CD8-positive, alpha-beta memory T cell (primary cell): ENCODE data around the gene LOXHD1. TPM values are rescaled to one million over a fixed set of nuclear protein-coding genes. Genes with fewer than 3 reads are reported as not detected.

Source experiments
- CTCF ChIA-PET: fragments of 350-600 bp; sonication (Branson Sonifier 250); formaldehyde crosslinking; loops from one replicate; lab custom pipeline; 2021; ENCODE audit warnings: antibody characterized with exemption; lab: Charles Lee
- POLR2A ChIA-PET: fragments of 350-600 bp; sonication (Branson Sonifier 250); formaldehyde crosslinking; loops from one replicate; lab custom pipeline; 2021; ENCODE audit warnings: antibody characterized with exemption; lab: Charles Lee
- DNase-seq, 5 donors: peaks; one replicate each; pipeline versions ENCODE4 v3.0.0 to v3.0.0-alpha.2; 2020 to 2022; ENCODE audit warnings: mixed read lengths in 1 of 5
- H3K27ac ChIP-seq: one replicate; pipeline ENCODE4 v1.7.0; 2013; ENCODE audit warnings: low read depth, mild to moderate bottlenecking, low read length, moderate library complexity
- H3K27me3 ChIP-seq: 2 replicates; pipeline ENCODE4 v1.7.0; 2013; ENCODE audit warnings: low read length, mild to moderate bottlenecking; ENCODE audit not compliant: insufficient read depth, poor library complexity, severe bottlenecking
- H3K36me3 ChIP-seq: 2 replicates; pipeline ENCODE4 v1.7.0; 2013; ENCODE audit warnings: mild to moderate bottlenecking, low read length, moderate library complexity; ENCODE audit not compliant: insufficient read depth
- H3K4me1 ChIP-seq: 2 replicates; pipeline ENCODE4 v1.7.0; 2013; ENCODE audit warnings: mild to moderate bottlenecking, low read length, moderate library complexity; ENCODE audit not compliant: insufficient read depth
- H3K4me3 ChIP-seq: 2 replicates; pipeline ENCODE4 v1.7.0; 2013; ENCODE audit warnings: mild to moderate bottlenecking, low read length
- H3K9me3 ChIP-seq: 2 replicates; pipeline ENCODE4 v1.7.0; 2013; ENCODE audit warnings: mild to moderate bottlenecking, low read length
- H3K27ac Mint-ChIP-seq, 8 donors: one replicate each; pipeline ENCODE4 v1.8.0; 2020 to 2021; ENCODE audit warnings: mixed read lengths in 8 of 8, mild to moderate bottlenecking in 6 of 8, inconsistent platforms in 3 of 8, moderate library complexity in 3 of 8
- H3K27me3 Mint-ChIP-seq, 2 donors: one replicate each; pipeline ENCODE4 v1.8.0; 2020 to 2021; ENCODE audit warnings: mixed read lengths in 2 of 2, mild to moderate bottlenecking in 1 of 2, moderate library complexity in 1 of 2
- H3K36me3 Mint-ChIP-seq, 3 donors: one replicate each; pipeline ENCODE4 v1.8.0; 2020 to 2021; ENCODE audit warnings: mixed read lengths in 3 of 3, inconsistent platforms in 1 of 3, mild to moderate bottlenecking in 1 of 3
- H3K4me1 Mint-ChIP-seq, 3 donors: one replicate each; pipeline ENCODE4 v1.8.0; 2020 to 2021; ENCODE audit warnings: mixed read lengths in 3 of 3, inconsistent platforms in 1 of 3, mild to moderate bottlenecking in 1 of 3
- H3K4me3 Mint-ChIP-seq, 7 donors: one replicate each; pipeline ENCODE4 v1.8.0; 2020 to 2021; ENCODE audit warnings: mixed read lengths in 7 of 7, mild to moderate bottlenecking in 6 of 7, moderate library complexity in 4 of 7, inconsistent platforms in 2 of 7
- H3K9me3 Mint-ChIP-seq, 5 donors: one replicate each; pipeline ENCODE4 v1.8.0; 2020 to 2022; ENCODE audit warnings: mixed read lengths in 5 of 5, mild to moderate bottlenecking in 3 of 5, moderate library complexity in 2 of 5, inconsistent platforms in 1 of 5
- polyA plus RNA-seq: library from polyadenylated mRNA; unstranded; fragments of 300-500 nt; fragmentation: Illumina TruSeq; gene quantifications from one replicate; pipeline ENCODE4 v1.2.3, GENCODE V29; 2021
- total RNA-seq, 2 experiments: library from RNA; stranded (reverse); gene quantifications; one replicate each; pipeline ENCODE4 v1.2.3, GENCODE V29; 2021

Gene LOXHD1
- total and polyA plus RNA-seq, 3 experiments from 2014 or later = not detected

DNA sequence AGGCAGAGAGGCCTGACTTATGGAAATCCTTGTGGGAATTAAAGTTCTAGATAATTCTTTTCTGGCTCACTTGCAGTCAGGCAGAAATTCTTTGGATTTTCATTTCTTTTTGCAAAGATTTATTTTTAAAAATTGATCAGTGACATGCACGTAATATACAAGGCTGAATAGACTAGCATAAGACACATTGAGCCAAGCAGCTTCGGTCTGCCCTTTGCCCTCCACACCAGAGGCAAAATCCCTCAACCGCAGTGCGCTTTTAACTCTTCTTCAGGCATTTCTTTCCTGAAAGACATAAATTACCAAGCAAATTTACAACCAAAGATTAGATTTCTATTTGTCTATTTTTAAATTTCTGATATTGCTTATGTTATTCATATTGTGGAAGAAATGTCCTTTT, 227.9 kb downstream of the LOXHD1 start:
- H3K4me3 ChIP-seq = no peak overlapping the region
- H3K9me3 ChIP-seq = no peaks in the 10 kb centered on the region
- Mint-ChIP-seq H3K4me1 (no peaks in the 10 kb centered on the region), H3K36me3 (no peaks in the 10 kb centered on the region), H3K9me3 (peaks cover 0 to 1% (median 0%) of the 10 kb centered on the region in 5 donors), H3K27me3 (peaks cover 3 to 13% of the 10 kb centered on the region in 2 donors), H3K27ac (no peak overlapping the region), H3K4me3 (no peak overlapping the region)
- H3K27ac ChIP-seq = no peak overlapping the region
- H3K27me3 ChIP-seq = no peaks in the 10 kb centered on the region
- ChIA-PET POLR2A (no interaction called here), CTCF (no interaction called here)
- no peaks in the 10 kb centered on the region for H3K36me3 ChIP-seq
- H3K4me1 ChIP-seq = no peaks in the 10 kb centered on the region
- no peak for DNase-seq

DNA sequence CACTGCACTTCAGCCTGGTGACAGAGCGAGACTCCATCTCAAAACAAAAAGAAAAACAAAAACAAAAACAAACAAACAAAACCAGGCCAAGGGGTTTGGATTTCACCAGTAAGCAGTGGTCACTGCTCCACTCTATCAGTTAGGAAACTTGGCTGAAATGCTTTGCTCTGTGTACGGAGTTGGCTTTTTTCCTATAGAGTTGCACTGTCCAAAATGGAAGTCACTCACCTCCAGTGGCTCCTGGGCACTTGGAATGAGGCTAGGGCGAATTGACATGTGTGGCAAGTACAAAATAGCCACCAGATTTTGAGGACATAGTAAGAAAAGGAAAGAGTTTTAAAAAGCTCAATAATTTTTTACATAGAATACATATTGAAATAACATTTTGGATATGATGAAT, 228.7 kb downstream of the LOXHD1 start:
- H3K4me1 ChIP-seq = no peaks in the 10 kb centered on the region
- H3K36me3 Mint-ChIP-seq = no peaks in the 10 kb centered on the region
- H3K4me3 ChIP-seq = no peak overlapping the region
- CTCF ChIA-PET = no interaction called here
- H3K4me3 Mint-ChIP-seq = no peak overlapping the region
- H3K27ac Mint-ChIP-seq = no peak overlapping the region
- no peak overlapping the region for H3K27ac ChIP-seq
- H3K36me3 ChIP-seq = no peaks in the 10 kb centered on the region
- peaks cover 0 to 1% (median 0%) of the 10 kb centered on the region in 5 donors for H3K9me3 Mint-ChIP-seq
- no peaks in the 10 kb centered on the region for H3K4me1 Mint-ChIP-seq
- H3K27me3 ChIP-seq = no peaks in the 10 kb centered on the region
- H3K27me3 Mint-ChIP-seq = peaks cover 4 to 9% of the 10 kb centered on the region in 2 donors
- DNase-seq = no peak
- POLR2A ChIA-PET = no interaction called here
- H3K9me3 ChIP-seq = no peaks in the 10 kb centered on the region

DNA sequence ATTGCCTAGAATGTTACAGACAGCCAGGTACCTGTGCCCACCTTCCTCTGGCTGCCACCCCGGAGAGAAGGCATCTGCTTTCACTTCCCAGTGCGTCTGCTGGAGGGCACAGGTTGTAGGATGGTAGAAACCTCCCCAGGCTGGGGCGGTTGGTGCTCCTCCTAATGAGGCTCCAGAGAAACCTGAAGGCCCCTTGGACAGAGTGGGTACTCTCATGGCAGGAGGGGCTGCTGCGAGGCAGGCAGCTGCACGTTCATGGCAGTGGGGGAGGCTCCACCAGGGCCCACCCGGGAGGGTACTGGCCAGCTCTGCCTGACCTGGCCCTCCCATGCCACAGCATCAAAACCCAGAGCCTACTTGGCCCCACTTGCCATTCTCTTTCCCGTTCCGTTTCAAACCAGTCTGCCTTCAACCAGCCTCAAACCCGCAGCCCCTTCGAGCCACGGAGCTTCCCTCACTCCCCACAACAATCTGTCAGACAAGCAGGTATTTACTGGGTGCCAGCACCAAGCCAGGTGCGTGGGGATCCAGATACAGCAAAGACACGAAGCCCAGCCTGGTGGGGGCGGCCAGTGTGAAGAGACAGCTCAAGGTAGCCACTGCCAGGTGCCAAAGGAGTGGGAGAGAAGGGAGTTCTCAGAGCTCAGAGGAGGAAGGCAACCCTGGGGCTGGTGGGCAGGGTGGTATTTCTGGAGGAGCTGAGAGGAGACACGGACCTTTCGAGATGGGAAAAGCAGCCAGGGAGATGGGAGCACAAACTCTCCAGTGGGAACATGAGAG, 229.6 kb downstream of the LOXHD1 start:
- Histone ChIP-seq H3K36me3 (no peaks in the 10 kb centered on the region), H3K27ac (no peak overlapping the region), H3K9me3 (no peaks in the 10 kb centered on the region), H3K4me3 (no peak overlapping the region), H3K27me3 (no peaks in the 10 kb centered on the region), H3K4me1 (no peaks in the 10 kb centered on the region)
- Mint-ChIP-seq H3K27ac (no peak overlapping the region), H3K9me3 (peaks cover 0 to 1% (median 0%) of the 10 kb centered on the region in 5 donors), H3K4me1 (peaks cover 0 to under 1% (median 0%) of the 10 kb centered on the region in 3 donors), H3K36me3 (no peaks in the 10 kb centered on the region), H3K27me3 (peaks cover 4 to 9% of the 10 kb centered on the region in 2 donors), H3K4me3 (no peak overlapping the region)
- POLR2A ChIA-PET = no interaction called here
- CTCF ChIA-PET = no interaction called here
- no peak for DNase-seq

Other genes with a start within 250 kb of the LOXHD1 start
- gene ST8SIA5, start 99.8 kb upstream of the LOXHD1 start, total RNA-seq = not detected
- gene ST8SIA5, start 99.8 kb upstream of the LOXHD1 start, polyA plus RNA-seq = 0.23 TPM